ENCODE results near the gene SLF1.

DNA sequence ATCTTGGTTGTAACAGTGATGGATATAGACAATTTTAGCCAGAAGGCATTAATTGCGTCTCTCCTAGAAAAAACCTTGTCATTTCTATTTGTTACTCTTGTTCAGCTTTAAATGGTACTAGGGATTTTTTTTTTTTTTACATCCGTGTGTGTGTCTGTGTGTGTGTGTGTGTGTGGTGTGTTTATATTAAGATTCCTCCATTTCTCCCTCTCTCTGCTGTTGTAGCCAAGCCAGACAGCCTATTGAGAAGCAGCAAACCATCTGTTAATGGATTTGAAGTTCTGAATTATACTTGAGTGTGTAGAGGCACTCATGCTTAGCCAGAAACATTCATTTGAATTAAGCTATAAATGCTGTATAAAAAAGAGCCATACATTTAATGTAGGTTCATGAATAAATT, 72.3 kb downstream of the SLF1 start:
- TF ChIP-seq CTCF (IDR thresholded peaks at IDR 0.05; ENCODE audit: borderline replicate concordance, extremely low read depth, low read length, poor library complexity, severe bottlenecking), result no peak
- no peak for TF ChIP-seq EZH2 (IDR thresholded peaks at IDR 0.05; ENCODE audit: borderline replicate concordance, low read depth, low read length, severe bottlenecking)

All from DND-41 (cell line).